T-cell (primary cell): ENCODE results near the gene PROS1. TPM values are rescaled to one million over a fixed set of nuclear protein-coding genes. Genes with fewer than 3 reads are reported as not detected.
"Not testable (repeated sequence)": the region's sequence is repeated elsewhere in the genome, so short reads cannot be mapped to it uniquely, and the experiment has no call there.

Source experiments
- ATAC-seq, 4 experiments: fragments of 200-7000 bp in 3 of 4; fragments of 150-1000 bp in 1 of 4; cut with Tn5 transposase; replicated peaks in 1 of 4; 1 replicate in 3 of 4; 2 replicates in 1 of 4; pipeline ENCODE4 v1.10.0; 2021; ENCODE audit warnings: moderate library complexity in 3 of 4, mild to moderate bottlenecking in 2 of 4, moderate number of reproducible peaks in 1 of 4
- CTCF ChIA-PET, 2 donors: fragments of 300-600 bp; sonication (Branson Sonifier 250); formaldehyde crosslinking; loops; one replicate each; lab custom pipeline; 2022; ENCODE audit warnings: antibody characterized with exemption in 2 of 2; lab: Charles Lee
- POLR2A ChIA-PET, 2 donors: fragments of 300-600 bp; sonication (Branson Sonifier 250); formaldehyde crosslinking; loops; one replicate each; lab custom pipeline; 2022; ENCODE audit warnings: antibody characterized with exemption in 2 of 2; lab: Charles Lee
- DNase-seq, 35 experiments: peaks; one replicate each; pipeline versions ENCODE4 v3.0.0 to v3.0.0-alpha.2; 2013 to 2023
- H3K27ac ChIP-seq: one replicate; pipeline ENCODE4 v1.5.1; 2013; ENCODE audit warnings: low read length
- H3K27me3 ChIP-seq, 2 experiments: replicated peaks in 1 of 2; 1 replicate in 1 of 2; 2 replicates in 1 of 2; pipeline versions ENCODE4 v1.6.1 to v1.7.0; 2013; ENCODE audit warnings: low read length in 1 of 2, mixed read lengths in 1 of 2; ENCODE audit not compliant: control insufficient read depth in 2 of 2, insufficient read depth in 2 of 2; ENCODE audit errors: extremely low read depth in 1 of 2
- H3K36me3 ChIP-seq, 2 donors: 1 replicate in 1 of 2; 2 replicates in 1 of 2; pipeline versions ENCODE4 v1.6.1 to v1.7.0; 2013; ENCODE audit warnings: low read length in 1 of 2; ENCODE audit not compliant: control insufficient read depth in 2 of 2, insufficient read depth in 1 of 2; ENCODE audit errors: extremely low read depth in 1 of 2
- H3K4me1 ChIP-seq, 2 experiments: 1 replicate in 1 of 2; 2 replicates in 1 of 2; pipeline versions ENCODE4 v1.6.1 to v1.7.0; 2013; ENCODE audit warnings: low read length in 2 of 2, mixed read lengths in 1 of 2; ENCODE audit not compliant: insufficient read depth in 2 of 2, control insufficient read depth in 1 of 2; ENCODE audit errors: extremely low read depth in 1 of 2
- H3K4me3 ChIP-seq, 2 donors: 1 replicate in 1 of 2; 2 replicates in 1 of 2; pipeline versions ENCODE4 v1.5.1 to v1.7.0; 2013; ENCODE audit warnings: mild to moderate bottlenecking in 2 of 2, low read length in 1 of 2, moderate library complexity in 1 of 2; ENCODE audit not compliant: control insufficient read depth in 1 of 2; ENCODE audit errors: extremely low read depth in 1 of 2
- H3K9me3 ChIP-seq: 2 replicates; pipeline ENCODE4 v1.7.0; 2013
- H3K27ac Mint-ChIP-seq, 2 donors: one replicate each; pipeline ENCODE4 v1.8.0; 2020 to 2021; ENCODE audit warnings: mild to moderate bottlenecking in 2 of 2, mixed read lengths in 2 of 2
- H3K27me3 Mint-ChIP-seq, 2 donors: one replicate each; pipeline ENCODE4 v1.8.0; 2021 to 2022; ENCODE audit warnings: mixed read lengths in 2 of 2
- H3K36me3 Mint-ChIP-seq: one replicate; pipeline ENCODE4 v1.8.0; 2021; ENCODE audit warnings: mixed read lengths
- H3K4me1 Mint-ChIP-seq, 3 donors: one replicate each; pipeline ENCODE4 v1.8.0; 2020 to 2022; ENCODE audit warnings: mixed read lengths in 3 of 3, mild to moderate bottlenecking in 1 of 3
- H3K4me3 Mint-ChIP-seq, 3 donors: one replicate each; pipeline ENCODE4 v1.8.0; 2020 to 2022; ENCODE audit warnings: mild to moderate bottlenecking in 3 of 3, mixed read lengths in 3 of 3, moderate library complexity in 3 of 3
- H3K9me3 Mint-ChIP-seq, 3 donors: one replicate each; pipeline ENCODE4 v1.8.0; 2020 to 2022; ENCODE audit warnings: mixed read lengths in 3 of 3
- WGBS: methylation state at CpG from one replicate; pipeline ENCODE4 v1.1.5; 2013; ENCODE audit warnings: missing lambda C conversion rate; ENCODE audit not compliant: insufficient coverage; 5-methylcytosine and 5-hydroxymethylcytosine counted together
- total RNA-seq, 35 experiments: library from RNA in 6 of 35; stranded (reverse) in 6 of 35; fragments of 120-200 nt in 1 of 35; gene quantifications; one replicate each; pipeline versions ENCODE4 v1.2.1 to v1.2.4 and lab custom pipeline; 2013 to 2026

PROS1 gene
- total RNA-seq, 5 donors from 2014 or later (not counting 1 experiment from before 2014, with no cell fraction given): 0.32 to 0.39 (median 0.32) TPM; not detected in 2

DNA sequence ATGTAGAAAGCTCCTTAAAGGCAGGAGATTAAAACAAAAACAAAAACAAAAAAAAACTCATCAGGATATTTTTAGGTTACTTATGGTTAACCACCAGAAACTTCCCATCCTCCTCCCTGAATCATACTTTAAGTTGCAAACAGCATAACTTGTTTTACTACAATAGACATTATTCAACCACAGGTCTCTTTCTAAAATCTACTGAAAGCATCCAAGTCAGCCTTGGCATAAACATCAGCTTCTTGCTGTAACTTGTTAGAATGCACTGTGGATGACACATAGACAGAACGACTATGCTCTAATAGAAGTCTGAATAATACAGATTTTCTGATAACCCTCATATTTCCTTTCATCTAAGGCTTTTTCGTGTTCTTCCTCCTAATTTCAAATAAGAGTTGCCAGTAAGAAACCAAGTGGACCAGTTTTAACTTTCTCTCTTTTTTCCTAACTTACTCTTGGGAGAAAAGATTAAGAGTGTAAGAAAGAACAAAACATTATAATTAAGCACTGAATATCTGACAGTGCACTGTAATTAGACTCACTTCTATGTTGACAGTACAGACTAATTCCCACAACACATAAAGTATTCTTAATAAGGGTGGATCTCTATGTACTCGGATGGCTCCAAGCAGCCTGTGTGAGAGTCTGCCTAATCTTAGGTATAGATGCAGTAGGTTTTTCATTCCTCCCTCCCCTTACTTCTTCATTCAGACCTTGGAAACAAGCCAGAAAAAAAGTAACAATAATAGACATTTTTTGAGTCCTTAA lies 95.3 kb downstream of the PROS1 start:
- DNase-seq, H3K27me3 ChIP-seq, H3K4me3 Mint-ChIP-seq, H3K4me1 Mint-ChIP-seq, ATAC-seq, H3K4me3 ChIP-seq, H3K36me3 Mint-ChIP-seq, H3K27me3 Mint-ChIP-seq, H3K27ac ChIP-seq, H3K27ac Mint-ChIP-seq, POLR2A ChIA-PET, H3K36me3 ChIP-seq, CTCF ChIA-PET, H3K9me3 Mint-ChIP-seq, H3K9me3 ChIP-seq, H3K4me1 ChIP-seq: not testable (repeated sequence)
- WGBS: no CpG with 5 or more reads among the region's 3 CpGs

DNA sequence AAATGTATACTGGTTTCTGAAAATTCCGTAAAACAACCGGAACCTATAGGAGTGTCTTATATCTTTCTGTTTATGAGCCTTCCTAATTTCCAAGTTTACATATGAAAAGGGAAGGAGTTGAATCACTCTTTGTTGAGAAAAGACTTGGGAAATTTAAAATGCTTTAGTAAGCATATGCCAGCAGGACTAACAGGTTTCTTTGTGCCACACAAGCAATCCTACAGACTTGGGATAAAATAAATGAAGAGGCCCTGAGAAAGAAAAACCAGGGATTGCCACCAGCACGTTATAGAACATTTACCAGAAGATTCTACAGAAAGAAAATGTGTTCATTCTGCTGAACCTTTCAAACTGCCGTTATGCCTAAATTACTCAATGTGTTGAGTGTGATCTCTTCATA lies 96.3 kb downstream of the PROS1 start:
- H3K36me3 ChIP-seq, H3K27me3 ChIP-seq, H3K4me1 ChIP-seq, H3K36me3 Mint-ChIP-seq, H3K27ac ChIP-seq, H3K4me3 Mint-ChIP-seq, H3K27me3 Mint-ChIP-seq, POLR2A ChIA-PET, H3K9me3 ChIP-seq, H3K4me3 ChIP-seq, H3K4me1 Mint-ChIP-seq, H3K27ac Mint-ChIP-seq, DNase-seq, CTCF ChIA-PET, ATAC-seq, H3K9me3 Mint-ChIP-seq: not testable (repeated sequence)
- 60% methylated on average over 1 of the region's 4 CpGs for WGBS

DNA sequence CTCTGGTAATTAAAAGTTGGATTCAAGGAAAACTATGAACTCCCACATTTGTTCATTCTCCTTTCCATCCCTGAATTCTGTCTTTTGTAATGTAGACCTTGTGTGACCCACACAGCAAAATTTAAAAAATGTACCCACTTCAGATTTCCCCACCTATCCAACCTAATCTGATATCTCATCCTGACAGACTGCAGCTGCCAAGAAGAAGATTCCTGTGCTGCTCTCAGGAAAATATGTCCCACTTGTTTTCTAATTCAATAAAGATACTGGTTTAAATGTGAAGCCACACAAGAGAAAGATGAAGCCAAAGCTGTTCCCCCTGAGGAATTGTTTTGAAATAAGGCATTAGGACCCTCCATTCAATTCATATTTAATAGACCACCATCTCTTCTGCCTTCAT lies 100.3 kb downstream of the PROS1 start:
- H3K27ac Mint-ChIP-seq, H3K4me1 Mint-ChIP-seq, DNase-seq, H3K4me3 ChIP-seq, H3K9me3 Mint-ChIP-seq, H3K36me3 Mint-ChIP-seq, H3K4me1 ChIP-seq, H3K9me3 ChIP-seq, H3K27ac ChIP-seq, CTCF ChIA-PET, H3K36me3 ChIP-seq, H3K4me3 Mint-ChIP-seq, ATAC-seq, H3K27me3 ChIP-seq, H3K27me3 Mint-ChIP-seq, POLR2A ChIA-PET: not testable (repeated sequence)

DNA sequence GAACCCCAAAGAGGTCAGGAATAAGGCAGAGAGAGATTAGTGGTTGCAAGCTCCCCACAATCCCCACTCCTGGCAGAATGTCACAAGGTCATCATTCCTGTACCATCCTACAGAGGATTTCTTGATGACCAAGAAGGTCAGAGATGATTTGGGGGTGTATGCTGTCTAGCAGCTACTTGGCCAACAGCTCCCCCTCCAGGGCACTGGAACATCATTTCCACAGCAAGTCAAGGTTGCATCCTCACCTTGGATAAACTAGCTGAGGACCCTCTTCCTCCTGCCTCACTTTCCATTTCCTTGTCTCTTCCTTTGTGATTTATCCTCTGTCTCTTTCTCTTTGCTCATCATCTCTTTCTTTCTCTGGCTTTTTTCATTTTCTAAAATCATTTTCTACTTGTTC lies 106.3 kb downstream of the PROS1 start:
- Mint-ChIP-seq H3K36me3 (no peaks in the 10 kb centered on the region), H3K9me3 (peaks cover 0 to 2% (median 0%) of the 10 kb centered on the region in 3 donors), H3K4me3 (no peak overlapping the region), H3K4me1 (no peaks in the 10 kb centered on the region), H3K27me3 (peaks cover 0 to 3% of the 10 kb centered on the region in 2 donors), H3K27ac (no peak overlapping the region)
- ATAC-seq (no peak), DNase-seq (no peak)
- H3K27me3 ChIP-seq: no peaks in the 10 kb centered on the region
- peaks cover 2% of the 10 kb centered on the region for H3K9me3 ChIP-seq
- no peak overlapping the region for H3K27ac ChIP-seq
- ChIA-PET CTCF (no interaction called here), POLR2A (no interaction called here)
- H3K36me3 ChIP-seq: no peaks in the 10 kb centered on the region
- no peaks in the 10 kb centered on the region for H3K4me1 ChIP-seq
- no peak overlapping the region for H3K4me3 ChIP-seq

DNA sequence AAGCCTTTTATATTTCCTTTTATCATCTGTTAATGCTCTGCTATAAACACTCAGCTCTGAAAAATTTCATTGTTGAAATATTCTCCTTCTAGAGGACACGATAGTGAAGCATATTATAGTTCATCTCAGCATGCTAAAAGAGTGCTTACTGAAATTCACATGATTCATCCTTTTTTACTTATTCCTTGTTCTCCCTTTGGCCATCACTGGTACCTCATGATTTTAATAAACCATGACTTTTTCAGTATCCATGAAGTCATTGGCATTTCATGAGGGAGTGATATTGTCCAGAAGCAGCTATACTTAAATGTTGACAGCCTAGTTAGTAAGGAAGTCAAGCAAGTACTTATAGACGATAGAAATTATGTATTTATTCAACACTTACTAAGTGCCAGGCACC lies 112.7 kb downstream of the PROS1 start:
- DNase-seq (no peak), ATAC-seq (no peak)
- Histone ChIP-seq H3K4me1 (no peaks in the 10 kb centered on the region), H3K27me3 (no peaks in the 10 kb centered on the region), H3K9me3 (peaks cover 3% of the 10 kb centered on the region), H3K36me3 (no peaks in the 10 kb centered on the region), H3K4me3 (no peak overlapping the region), H3K27ac (no peak overlapping the region)
- Mint-ChIP-seq H3K36me3 (no peaks in the 10 kb centered on the region), H3K27ac (no peak overlapping the region), H3K9me3 (no peaks in the 10 kb centered on the region), H3K27me3 (no peaks in the 10 kb centered on the region), H3K4me3 (no peak overlapping the region), H3K4me1 (no peaks in the 10 kb centered on the region)
- CTCF ChIA-PET: no interaction called here
- 100% methylated on average over 1 of the region's 2 CpGs for WGBS
- POLR2A ChIA-PET: no interaction called here

- Histone ChIP-seq H3K27ac (no peak overlapping the region), H3K9me3 (peaks cover 3% of the 10 kb centered on the region), H3K36me3 (no peaks in the 10 kb centered on the region), H3K27me3 (peaks cover 0 to 5% of the 10 kb centered on the region in 2 experiments), H3K4me3 (no peak overlapping the region), H3K4me1 (no peaks in the 10 kb centered on the region)
- Mint-ChIP-seq H3K27me3 (no peaks in the 10 kb centered on the region), H3K4me3 (no peak overlapping the region), H3K36me3 (no peaks in the 10 kb centered on the region), H3K4me1 (no peaks in the 10 kb centered on the region), H3K9me3 (peaks cover 0 to 7% (median 0%) of the 10 kb centered on the region in 3 donors), H3K27ac (no peak overlapping the region)
- ChIA-PET CTCF (no interaction called here), POLR2A (no interaction called here)
- DNase-seq: no peak
- WGBS: 68% methylated on average over 2 of the region's 3 CpGs
- ATAC-seq: no peak
These were observed 118.3 kb downstream of the PROS1 start for GRCh38 chr3:93855401-93855800.

GRCh38 chr3:93852228-93852627 lies 121.5 kb downstream of the PROS1 start:
- H3K36me3 ChIP-seq, H3K27me3 ChIP-seq, H3K9me3 ChIP-seq, ATAC-seq, H3K27ac Mint-ChIP-seq, H3K4me3 ChIP-seq, DNase-seq, H3K27ac ChIP-seq, H3K4me1 ChIP-seq, H3K36me3 Mint-ChIP-seq, POLR2A ChIA-PET, H3K9me3 Mint-ChIP-seq, H3K4me3 Mint-ChIP-seq, H3K4me1 Mint-ChIP-seq, CTCF ChIA-PET, H3K27me3 Mint-ChIP-seq: not testable (repeated sequence)
- WGBS: 68% methylated on average over 5 of the region's 7 CpGs
